Measurements from ENCODE around the gene CNOT11. TPM values are rescaled to one million over a fixed set of nuclear protein-coding genes. Genes with fewer than 3 reads are reported as not detected.

The CNOT11 gene
- total and polyA plus RNA-seq, 2 of the 13 experiments (the other 11 are each of a cell fraction or from before 2014, with no cell fraction given) = 114 to 209 TPM

GRCh38 chr2:101307503-101307902 lies 54.8 kb downstream of the CNOT11 start (continued):
- TF ChIP-seq, protein P1, sequence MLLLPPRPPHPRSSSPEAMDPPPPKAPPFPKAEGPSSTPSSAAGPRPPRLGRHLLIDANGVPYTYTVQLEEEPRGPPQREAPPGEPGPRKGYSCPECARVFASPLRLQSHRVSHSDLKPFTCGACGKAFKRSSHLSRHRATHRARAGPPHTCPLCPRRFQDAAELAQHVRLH (CRISPR knock-in tag; IDR thresholded peaks at IDR 0.05; ENCODE audit: borderline replicate concordance, low read depth) = no peak
- TF ChIP-seq MEF2D (CRISPR knock-in tag; IDR thresholded peaks at IDR 0.05) = 0 out of 2 replicates have a peak, but pooled peaks have one; percentile 4

DNA sequence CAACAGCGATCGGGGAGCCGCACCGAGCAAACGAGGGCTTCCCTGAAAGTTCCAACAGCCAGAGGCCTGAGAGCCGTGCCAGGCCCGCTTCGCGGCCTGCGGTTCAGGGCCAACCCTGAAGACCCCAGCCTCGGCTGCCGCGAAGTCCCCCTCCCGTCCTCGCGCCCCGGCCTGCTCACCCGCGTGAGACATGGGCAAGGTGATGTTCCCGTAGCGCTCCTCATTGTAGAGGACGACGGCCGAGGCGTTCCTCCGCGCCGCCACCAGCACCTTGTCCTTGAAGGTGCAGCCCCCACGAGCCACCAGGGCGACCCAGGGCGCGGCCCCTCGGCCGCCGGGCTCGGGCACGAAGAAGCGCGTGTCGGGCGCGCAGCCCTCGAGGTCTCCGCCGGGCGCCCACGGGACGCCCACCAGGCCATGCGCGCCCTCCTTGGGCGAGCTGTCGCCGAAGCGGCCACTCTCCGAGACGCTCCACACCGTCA lies 55.3 kb downstream of the CNOT11 start:
- ChIA-PET POLR2A (interaction anchor here (0.9 to 4.0 kb wide), 18 partner anchors 8 to 485 kb away, joined by 3 to 37 read pairs (median 5); partner anchors contain the start of gene CNOT11), CTCF (ENCODE audit: low intra/inter-chr PET ratio, low total read pairs) (no interaction called here)
- H3K9ac ChIP-seq (ENCODE audit: insufficient read depth, low read depth, low read length) = peak overlapping the region; percentile 98
- H3K4me1 ChIP-seq (ENCODE audit: insufficient read depth, low read length) = peaks cover 71% of the 10 kb centered on the region
- H3K4me2 ChIP-seq (ENCODE audit: low read depth, low read length) = peak overlapping the region; percentile 82
- in situ Hi-C loops (cut with HindIII; ENCODE audit: extremely low pct_ligation_motif_present, low pct_unique_long_range_greater_than_20kb) = no loop called here
- intact Hi-C loops (cut with micrococcal nuclease; ENCODE audit: unreplicated experiment) = loop anchor here (1.0 to 5.0 kb wide), 3 partner anchors 11 to 34 kb away; no protein-coding TSS in a partner anchor
- H3K9me3 ChIP-seq (ENCODE audit: low read length) = no peaks in the 10 kb centered on the region
- no peak for DNase-seq (ENCODE audit: low spot score)
- peak; percentile 15 for ATAC-seq
- WGBS (ENCODE audit: low lambda C conversion rate) = under 1% methylated on average over 20 of the region's 57 CpGs
- H3K79me2 ChIP-seq (ENCODE audit: insufficient read depth, low read length) = peaks cover 54% of the 10 kb centered on the region
- peak overlapping the region; percentile 76 to 95 (median 93) for H3K4me3 ChIP-seq (replicated peaks in 1 of 3; ENCODE audit: insufficient read depth in 1 of 3, low read depth in 2 of 3, low read length in 3 of 3)
- no peak overlapping the region for H2AFZ ChIP-seq (ENCODE audit: low read length)
- H3K27me3 ChIP-seq (ENCODE audit: control insufficient read depth in 1 of 2, insufficient read depth in 2 of 2, low read length in 2 of 2) = no peaks in the 10 kb centered on the region; a peak in 1 of 5 replicates
- no peak for FAIRE-seq
- no TSS peak for BruUV-seq (replicated peaks)
- peaks cover 38% of the 10 kb centered on the region for H4K20me1 ChIP-seq (ENCODE audit: insufficient read depth, low read length)
- H3K36me3 ChIP-seq (replicated peaks in 1 of 2; ENCODE audit: control insufficient read depth in 1 of 2, insufficient read depth in 2 of 2, low read length in 2 of 2) = peaks cover 0 to 11% of the 10 kb centered on the region in 2 experiments; a peak in 1 of 5 replicates
- peak overlapping the region; percentile 85 for H3K27ac ChIP-seq (ENCODE audit: extremely low read length, insufficient read depth, low read length)
- no peak for TF ChIP-seq UBTF (CRISPR knock-in tag; IDR thresholded peaks at IDR 0.05)
- no peak for TF ChIP-seq JARID2 (CRISPR knock-in tag; IDR thresholded peaks at IDR 0.05; ENCODE audit: insufficient replicate concordance)
- TF ChIP-seq NFIB (CRISPR knock-in tag; IDR thresholded peaks at IDR 0.05; ENCODE audit: borderline replicate concordance) = no peak
- no peak for TF ChIP-seq ZNF720 (CRISPR knock-in tag; IDR thresholded peaks at IDR 0.05)
- TF ChIP-seq ZC3H4 (CRISPR knock-in tag; IDR thresholded peaks at IDR 0.05; ENCODE audit: borderline replicate concordance) = no peak
- no peak for TF ChIP-seq ZBTB42 (CRISPR knock-in tag; IDR thresholded peaks at IDR 0.05)
- TF ChIP-seq CBX1 (IDR thresholded peaks at IDR 0.05; ENCODE audit: low read depth) = no peak
- TF ChIP-seq ATF7 (IDR thresholded peaks at IDR 0.05) = no peak
- peak; percentile 32; the same call in 1 of the 2 replicates for TF ChIP-seq ATF7 (CRISPR knock-in tag; IDR thresholded peaks at IDR 0.05)
- TF ChIP-seq HIVEP1 (CRISPR knock-in tag; IDR thresholded peaks at IDR 0.05) = no peak
- TF ChIP-seq, protein P2, sequence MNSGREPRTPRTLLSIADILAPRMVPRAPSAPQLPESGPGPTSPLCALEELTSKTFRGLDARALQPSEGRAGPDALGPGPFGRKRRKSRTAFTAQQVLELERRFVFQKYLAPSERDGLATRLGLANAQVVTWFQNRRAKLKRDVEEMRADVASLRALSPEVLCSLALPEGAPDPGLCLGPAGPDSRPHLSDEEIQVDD (CRISPR knock-in tag; IDR thresholded peaks at IDR 0.05; ENCODE audit: borderline replicate concordance) = peak; percentile 90; the same call in 1 of the 2 replicates
- no peak for TF ChIP-seq ZNF101 (CRISPR knock-in tag; IDR thresholded peaks at IDR 0.05; ENCODE audit: borderline replicate concordance, low read depth)
- TF ChIP-seq ZSCAN5A (CRISPR knock-in tag; IDR thresholded peaks at IDR 0.05; ENCODE audit: borderline replicate concordance) = no peak

Measured in HepG2 (cell line).